Measurements from ENCODE around the gene BABAM1.
A peak's percentile ranks its signal among the peaks of the same experiment; 100 is the strongest.

DNA sequence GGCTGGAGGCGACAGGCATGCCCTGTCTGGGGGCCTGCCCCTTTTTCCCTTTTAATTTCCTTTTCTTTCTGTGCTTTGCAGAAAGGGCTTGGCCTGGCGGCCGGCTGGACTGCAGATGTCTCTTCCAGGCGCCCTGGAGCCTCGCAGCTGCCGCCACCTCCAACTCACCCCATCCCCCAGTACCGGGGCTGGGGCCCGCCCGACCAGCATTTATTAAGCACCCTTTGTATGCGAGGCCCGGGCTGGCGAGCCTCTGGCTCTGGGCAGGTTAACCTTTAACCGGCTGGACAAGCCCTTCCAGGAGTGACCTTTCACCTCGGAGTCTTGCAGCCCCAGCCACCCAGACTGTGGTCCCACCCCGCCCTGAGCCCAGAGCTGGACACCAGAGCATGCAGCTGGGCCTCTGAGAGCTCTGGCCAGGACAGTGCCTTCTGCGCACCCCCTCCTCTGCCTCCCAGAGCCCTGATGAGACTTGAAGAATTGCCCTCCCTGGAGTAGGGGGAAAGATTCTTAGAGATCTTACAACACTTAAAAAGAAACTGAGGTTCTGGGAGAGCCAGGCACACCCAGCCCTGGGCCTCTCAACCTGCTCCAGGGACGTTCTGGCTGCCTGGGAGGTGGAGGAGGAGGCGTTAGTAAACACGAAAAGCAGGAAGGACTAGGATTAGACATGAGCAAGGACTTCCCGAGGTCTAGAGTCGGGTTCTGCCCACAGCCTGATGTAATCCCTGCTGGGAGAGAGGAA is 20.4 kb upstream of the BABAM1 start:
- TF ChIP-seq POLR2A (IDR thresholded peaks at IDR 0.05) (peak in 1 of 4 donors; percentile 8), CTCF (IDR thresholded peaks at IDR 0.05) (no peak), POLR2AphosphoS5 (IDR thresholded peaks at IDR 0.05) (peak in 1 of 2 donors; percentile 2), EP300 (IDR thresholded peaks at IDR 0.05) (no peak)

All from upper lobe of left lung (tissue), 4 donors.